Fibroblast of lung (primary cell): Measurements from ENCODE around the gene ZSWIM2. TPM values are rescaled to one million over a fixed set of nuclear protein-coding genes. Genes with fewer than 3 reads are reported as not detected.

ENCODE experiments used
- DNase-seq, 2 donors: peaks; one replicate each; pipeline versions ENCODE4 v3.0.0 to v3.0.0-alpha.2; 2010; ENCODE audit warnings: low read depth in 2 of 2
- H2AFZ ChIP-seq: 2 replicates; pipeline ENCODE4 v1.5.1; 2012; ENCODE audit warnings: low read length, control low read depth, inconsistent platforms
- H3K27ac ChIP-seq: 2 replicates; pipeline ENCODE4 v1.5.1; 2011; ENCODE audit warnings: low read length, control low read depth; ENCODE audit not compliant: insufficient read depth
- H3K27me3 ChIP-seq: 2 replicates; pipeline ENCODE4 v1.5.1; 2011; ENCODE audit warnings: mild to moderate bottlenecking, low read length; ENCODE audit not compliant: control insufficient read depth, insufficient read depth
- H3K36me3 ChIP-seq: 2 replicates; pipeline ENCODE4 v1.5.1; 2011; ENCODE audit warnings: low read length; ENCODE audit not compliant: control insufficient read depth, insufficient read depth
- H3K4me1 ChIP-seq: 2 replicates; pipeline ENCODE4 v1.5.1; 2011; ENCODE audit warnings: low read length; ENCODE audit not compliant: control insufficient read depth, insufficient read depth; ENCODE audit errors: extremely low read depth
- H3K4me2 ChIP-seq: 2 replicates; pipeline ENCODE4 v1.5.1; 2011; ENCODE audit warnings: low read length, control low read depth; ENCODE audit not compliant: insufficient read depth; ENCODE audit errors: extremely low read depth
- H3K4me3 ChIP-seq, 4 experiments: fragments of 200-600 bp in 1 of 4; sonication (generic) in 1 of 4; replicated peaks in 1 of 4; 2 replicates each; pipeline ENCODE4 v1.5.1; 2011 to 2016; ENCODE audit warnings: low read length in 4 of 4, low read depth in 3 of 4, mild to moderate bottlenecking in 3 of 4, control low read depth in 2 of 4, inconsistent platforms in 1 of 4, mixed read lengths in 1 of 4; ENCODE audit not compliant: insufficient read depth in 1 of 4; ENCODE audit errors: control extremely low read depth in 1 of 4
- H3K79me2 ChIP-seq: 2 replicates; pipeline ENCODE4 v1.5.1; 2012; ENCODE audit warnings: mild to moderate bottlenecking, low read length, inconsistent platforms; ENCODE audit not compliant: control insufficient read depth, insufficient read depth
- H3K9ac ChIP-seq: 2 replicates; pipeline ENCODE4 v1.5.1; 2011; ENCODE audit warnings: mild to moderate bottlenecking, low read length, control low read depth; ENCODE audit not compliant: insufficient read depth
- H3K9me3 ChIP-seq: 2 replicates; pipeline ENCODE4 v1.5.1; 2012; ENCODE audit warnings: low read depth, low read length; ENCODE audit not compliant: control insufficient read depth, insufficient read depth
- H4K20me1 ChIP-seq: 2 replicates; pipeline ENCODE4 v1.5.1; 2011; ENCODE audit warnings: low read length; ENCODE audit not compliant: control insufficient read depth, insufficient read depth; ENCODE audit errors: extremely low read depth
- CTCF ChIP-seq, 2 donors: IDR thresholded peaks in 1 of 2; conservative IDR thresholded peaks in 1 of 2; 1 replicate in 1 of 2; 2 replicates in 1 of 2; pipeline ENCODE4 v1.5.1; 2011 to 2012; ENCODE audit warnings: low read length in 2 of 2, control low read depth in 1 of 2, inconsistent platforms in 1 of 2, low read depth in 1 of 2, mild to moderate bottlenecking in 1 of 2
- EZH2 ChIP-seq: IDR thresholded peaks from 2 replicates; pipeline ENCODE4 v1.5.1; 2012; ENCODE audit warnings: low read length, control low read depth, mild to moderate bottlenecking; ENCODE audit errors: missing control alignments
- polyA plus RNA-seq, 2 donors: library from polyadenylated mRNA; depleted of rRNA in 1 of 2; stranded (reverse) in 1 of 2; unstranded in 1 of 2; fragments of >200 nt; gene quantifications; 2 replicates each; pipeline ENCODE4 v1.2.1, GENCODE V29; 2011 to 2012; ENCODE audit warnings: missing spikeins in 1 of 2
- total RNA-seq: library from RNA; depleted of rRNA; stranded (reverse); fragments of >200 nt; gene quantifications from 2 replicates; pipeline ENCODE4 v1.2.1, GENCODE V29; 2014

ZSWIM2 gene
- total and polyA plus RNA-seq, 2 donors (not counting 1 experiment from before 2014, with no cell fraction given): under 0.01 to 0.15 TPM

GRCh38 chr2:186889101-186889879 is 40.3 kb upstream of the ZSWIM2 start:
- TF ChIP-seq EZH2: no peak
- no peak for TF ChIP-seq CTCF (conservative IDR thresholded peaks at IDR 0.05 in 1 of 2, IDR thresholded peaks at IDR 0.05 in 1 of 2; ENCODE audit: low read depth in 1 of 2, low read length in 2 of 2)
- Histone ChIP-seq H3K79me2 (no peaks in the 10 kb centered on the region), H4K20me1 (no peaks in the 10 kb centered on the region), H3K27ac (no peak overlapping the region), H3K27me3 (no peaks in the 10 kb centered on the region), H2AFZ (no peak overlapping the region), H3K36me3 (no peaks in the 10 kb centered on the region), H3K9ac (no peak overlapping the region), H3K9me3 (no peaks in the 10 kb centered on the region), H3K4me3 (no peak overlapping the region), H3K4me1 (peaks cover 7% of the 10 kb centered on the region), H3K4me2 (no peak overlapping the region)
- peak in 1 of 2 donors; percentile 90 for DNase-seq

- Histone ChIP-seq H3K9me3 (no peaks in the 10 kb centered on the region), H3K27ac (no peak overlapping the region), H2AFZ (no peak overlapping the region), H3K27me3 (no peaks in the 10 kb centered on the region), H3K79me2 (no peaks in the 10 kb centered on the region), H3K4me1 (peaks cover 7% of the 10 kb centered on the region), H3K9ac (no peak overlapping the region), H3K36me3 (no peaks in the 10 kb centered on the region), H4K20me1 (no peaks in the 10 kb centered on the region), H3K4me3 (no peak overlapping the region), H3K4me2 (no peak overlapping the region)
- TF ChIP-seq EZH2: no peak
- TF ChIP-seq CTCF (conservative IDR thresholded peaks at IDR 0.05 in 1 of 2, IDR thresholded peaks at IDR 0.05 in 1 of 2; ENCODE audit: low read depth in 1 of 2, low read length in 2 of 2): no peak
- peak in 1 of 2 donors; percentile 98 for DNase-seq
These were observed 38.4 kb upstream of the ZSWIM2 start for GRCh38 chr2:186887107-186888090.

GRCh38 chr2:186884587-186884986 is 35.6 kb upstream of the ZSWIM2 start:
- Histone ChIP-seq H4K20me1 (no peaks in the 10 kb centered on the region), H3K79me2 (no peaks in the 10 kb centered on the region), H3K4me3 (no peak overlapping the region), H3K27me3 (no peaks in the 10 kb centered on the region), H3K27ac (no peak overlapping the region), H3K4me1 (no peaks in the 10 kb centered on the region), H3K36me3 (no peaks in the 10 kb centered on the region), H3K9me3 (no peaks in the 10 kb centered on the region), H3K4me2 (no peak overlapping the region), H2AFZ (no peak overlapping the region), H3K9ac (no peak overlapping the region)
- TF ChIP-seq CTCF (conservative IDR thresholded peaks at IDR 0.05 in 1 of 2, IDR thresholded peaks at IDR 0.05 in 1 of 2; ENCODE audit: low read depth in 1 of 2, low read length in 2 of 2): no peak
- TF ChIP-seq EZH2: no peak
- DNase-seq: no peak
